NT2/D1 (cell line): Measurements from ENCODE around the gene NF1.
"Not testable (repeated sequence)": the region's sequence is repeated elsewhere in the genome, so short reads cannot be mapped to it uniquely, and the experiment has no call there.

Experiments
- SUZ12 ChIP-seq: IDR thresholded peaks from 2 replicates; pipeline ENCODE4 v1.6.1; 2011; ENCODE audit not compliant: insufficient read length, insufficient read depth; ENCODE audit errors: extremely low read depth
- YY1 ChIP-seq: IDR thresholded peaks from 2 replicates; pipeline ENCODE4 v1.6.1; 2011; ENCODE audit not compliant: insufficient read length, insufficient read depth
- ZNF274 ChIP-seq: IDR thresholded peaks from 2 replicates; pipeline ENCODE4 v1.6.1; 2011; ENCODE audit warnings: mild to moderate bottlenecking, low read depth, low read length

- not testable (repeated sequence) for TF ChIP-seq YY1, ZNF274, SUZ12
Measured at GRCh38 chr17:31178951-31179350, 84.2 kb downstream of the NF1 start.
